K562 (cell line): ENCODE results near the gene CACNA1S. TPM values are rescaled to one million over a fixed set of nuclear protein-coding genes. Genes with fewer than 3 reads are reported as not detected.

Experiments
- DMBX1 ChIP-seq: fragments of 250-450 bp; sonication (Bioruptor Pico); IDR thresholded peaks from 2 replicates; pipeline ENCODE4 v1.8.0; 2022; ENCODE audit warnings: inconsistent platforms, mild to moderate bottlenecking, moderate library complexity, borderline replicate concordance
- ETV5 ChIP-seq: sonication (generic); formaldehyde crosslinking; IDR thresholded peaks from 2 replicates; pipeline ENCODE4 v1.4.0; 2020; ENCODE audit warnings: low read depth, mild to moderate bottlenecking, missing genetic modification reagents
- MEF2D ChIP-seq: conservative IDR thresholded peaks from 2 replicates; pipeline ENCODE4 v1.6.1; 2016; ENCODE audit warnings: low read depth, missing genetic modification characterization, missing compliant biosample characterization
- MGA ChIP-seq: fragments of 450-650 bp; IDR thresholded peaks from 2 replicates; pipeline ENCODE4 v1.6.1; 2016; ENCODE audit warnings: mild to moderate bottlenecking, moderate library complexity
- NFRKB ChIP-seq: fragments of 450-650 bp; IDR thresholded peaks from 2 replicates; pipeline ENCODE4 v1.6.1; 2016; ENCODE audit warnings: low read depth
- SMARCE1 ChIP-seq: fragments of 450-650 bp; IDR thresholded peaks from 2 replicates; pipeline ENCODE4 v1.7.1; 2016; ENCODE audit warnings: mild to moderate bottlenecking
- ZNF347 ChIP-seq: fragments of 450-650 bp; formaldehyde crosslinking; IDR thresholded peaks from 2 replicates; pipeline ENCODE4 v1.4.0; 2020; ENCODE audit warnings: low read depth, mild to moderate bottlenecking, moderate library complexity
- ZNF655 ChIP-seq: fragments of 250-450 bp; sonication (Bioruptor Pico); IDR thresholded peaks from 2 replicates; pipeline ENCODE4 v1.5.0; 2021
- polyA plus RNA-seq, 8 experiments: library from polyadenylated mRNA; depleted of rRNA in 4 of 8; stranded (reverse) in 5 of 8; unstranded in 3 of 8; fragments of >200 nt; fragmentation: Nextera tagmentation in 2 of 8; fragmentation: Illumina TruSeq in 1 of 8; extraction: Ambion mirVana in 2 of 8; extraction: Trizol in 1 of 8; gene quantifications; 2 replicates each; pipeline versions ENCODE4 v1.2.1 to v1.2.3, GENCODE V29; 2011 to 2014; ENCODE audit warnings: inconsistent platforms in 1 of 8, missing spikeins in 1 of 8
- total RNA-seq, 7 experiments: library from RNA; depleted of rRNA in 6 of 7; stranded (reverse); fragments of >200 nt in 6 of 7; fragmentation: Illumina TruSeq in 2 of 7; extraction: Trizol in 2 of 7; gene quantifications; 2 replicates each; pipeline versions ENCODE4 v1.2.1 to v1.2.3, GENCODE V29; 2011 to 2021; ENCODE audit warnings: low replicate concordance in 1 of 7
- TF ChIP-seq, protein P1 (sequence below): sonication (generic); formaldehyde crosslinking; IDR thresholded peaks from 2 replicates; pipeline ENCODE4 v1.8.1; 2022; ENCODE audit warnings: missing genetic modification reagents
- TF ChIP-seq, protein P2 (sequence below): sonication (generic); formaldehyde crosslinking; IDR thresholded peaks from 2 replicates; pipeline ENCODE4 v1.8.0; 2022; ENCODE audit warnings: mild to moderate bottlenecking, missing genetic modification reagents

CACNA1S gene
- total and polyA plus RNA-seq, 9 of the 15 experiments (the other 6 are each of a cell fraction or from before 2014, with no cell fraction given) = not detected

DNA sequence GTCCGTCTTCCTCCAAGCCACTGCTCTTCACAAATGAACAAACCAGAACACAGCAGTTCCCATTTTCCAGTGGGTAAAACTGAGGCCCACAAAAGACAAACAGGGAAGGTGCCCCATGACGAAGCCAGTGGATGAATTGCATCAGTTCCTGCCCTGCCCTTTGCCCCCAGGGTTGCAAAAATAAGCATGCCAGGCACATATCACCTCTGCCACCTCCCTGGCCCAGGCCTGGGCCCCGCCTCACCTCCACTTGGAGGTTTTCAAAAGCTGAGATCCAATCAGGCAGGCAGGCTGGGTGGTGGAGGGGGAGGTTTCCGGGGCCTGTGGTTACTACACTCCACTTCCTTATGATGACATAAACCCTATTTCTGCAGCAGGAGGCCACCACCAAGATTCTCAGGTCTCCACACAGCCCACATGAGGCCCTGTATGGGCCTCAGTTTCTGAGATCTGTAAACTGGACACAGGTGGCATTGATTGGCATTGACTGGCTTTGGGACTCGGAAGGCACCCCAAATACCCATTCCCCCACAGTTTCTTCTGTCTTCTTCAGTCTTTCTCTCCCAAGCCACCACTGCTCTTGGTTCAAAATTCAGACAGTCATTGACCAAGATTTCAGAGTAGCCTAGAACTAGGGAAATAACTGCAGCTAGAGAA is 92.8 kb downstream of the CACNA1S start (continued):
- TF ChIP-seq ZNF655 (CRISPR knock-in tag) = no peak
- TF ChIP-seq, protein P1, sequence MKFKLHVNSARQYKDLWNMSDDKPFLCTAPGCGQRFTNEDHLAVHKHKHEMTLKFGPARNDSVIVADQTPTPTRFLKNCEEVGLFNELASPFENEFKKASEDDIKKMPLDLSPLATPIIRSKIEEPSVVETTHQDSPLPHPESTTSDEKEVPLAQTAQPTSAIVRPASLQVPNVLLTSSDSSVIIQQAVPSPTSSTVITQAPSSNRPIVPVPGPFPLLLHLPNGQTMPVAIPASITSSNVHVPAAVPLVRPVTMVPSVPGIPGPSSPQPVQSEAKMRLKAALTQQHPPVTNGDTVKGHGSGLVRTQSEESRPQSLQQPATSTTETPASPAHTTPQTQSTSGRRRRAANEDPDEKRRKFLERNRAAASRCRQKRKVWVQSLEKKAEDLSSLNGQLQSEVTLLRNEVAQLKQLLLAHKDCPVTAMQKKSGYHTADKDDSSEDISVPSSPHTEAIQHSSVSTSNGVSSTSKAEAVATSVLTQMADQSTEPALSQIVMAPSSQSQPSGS = no peak
- peak; percentile 74; the same call in 1 of the 2 replicates for TF ChIP-seq DMBX1
- peak; percentile 71 for TF ChIP-seq ETV5
- TF ChIP-seq, protein P2, sequence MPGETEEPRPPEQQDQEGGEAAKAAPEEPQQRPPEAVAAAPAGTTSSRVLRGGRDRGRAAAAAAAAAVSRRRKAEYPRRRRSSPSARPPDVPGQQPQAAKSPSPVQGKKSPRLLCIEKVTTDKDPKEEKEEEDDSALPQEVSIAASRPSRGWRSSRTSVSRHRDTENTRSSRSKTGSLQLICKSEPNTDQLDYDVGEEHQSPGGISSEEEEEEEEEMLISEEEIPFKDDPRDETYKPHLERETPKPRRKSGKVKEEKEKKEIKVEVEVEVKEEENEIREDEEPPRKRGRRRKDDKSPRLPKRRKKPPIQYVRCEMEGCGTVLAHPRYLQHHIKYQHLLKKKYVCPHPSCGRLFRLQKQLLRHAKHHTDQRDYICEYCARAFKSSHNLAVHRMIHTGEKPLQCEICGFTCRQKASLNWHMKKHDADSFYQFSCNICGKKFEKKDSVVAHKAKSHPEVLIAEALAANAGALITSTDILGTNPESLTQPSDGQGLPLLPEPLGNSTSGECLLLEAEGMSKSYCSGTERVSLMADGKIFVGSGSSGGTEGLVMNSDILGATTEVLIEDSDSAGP (CRISPR knock-in tag) = peak; percentile 70; the same call in 1 of the 2 replicates
- TF ChIP-seq ZNF347 (CRISPR knock-in tag) = no peak
- TF ChIP-seq NFRKB = peak; percentile 63; the same call in 1 of the 2 replicates
- peak; percentile 59 for TF ChIP-seq SMARCE1
- TF ChIP-seq MEF2D (tag) = no peak
- TF ChIP-seq MGA = peak; percentile 52; the same call in 1 of the 2 replicates
